Stomach (tissue), 9 donors: ENCODE data around the gene GAREM2. TPM values are rescaled to one million over a fixed set of nuclear protein-coding genes. Genes with fewer than 3 reads are reported as not detected.
A peak's percentile ranks its signal among the peaks of the same experiment; 100 is the strongest.

ENCODE experiments used
- DNase-seq, 2 donors: peaks; one replicate each; pipeline versions ENCODE4 v3.0.0 to v3.0.0-alpha.2; 2013 to 2019
- H3K27ac ChIP-seq, 5 donors: fragments of 200-600 bp in 4 of 5; sonication (generic) in 4 of 5; one replicate each; pipeline ENCODE4 v1.5.1; 2013 to 2019; ENCODE audit warnings: mild to moderate bottlenecking in 1 of 5, moderate library complexity in 1 of 5
- H3K27me3 ChIP-seq, 3 donors: fragments of 200-600 bp; sonication (generic); one replicate each; pipeline ENCODE4 v1.5.1; 2017 to 2019; ENCODE audit warnings: mixed run types in 1 of 3
- H3K36me3 ChIP-seq, 4 donors: fragments of 200-600 bp; sonication (generic); 1 replicate in 3 of 4; 2 replicates in 1 of 4; pipeline ENCODE4 v1.5.1; 2016 to 2019
- H3K4me1 ChIP-seq, 4 donors: fragments of 200-600 bp; sonication (generic); one replicate each; pipeline ENCODE4 v1.5.1; 2016 to 2019
- H3K4me3 ChIP-seq, 4 donors: fragments of 200-600 bp; sonication (generic) in 3 of 4; one replicate each; pipeline ENCODE4 v1.5.1; 2016 to 2019; ENCODE audit warnings: mild to moderate bottlenecking in 1 of 4
- H3K9me3 ChIP-seq, 4 donors: fragments of 200-600 bp; sonication (generic); one replicate each; pipeline ENCODE4 v1.5.1; 2016 to 2019
- CTCF ChIP-seq, 7 experiments: fragments of 450-650 bp in 4 of 7; fragments of 200-600 bp in 3 of 7; sonication (generic) in 3 of 7; IDR thresholded peaks; one replicate each; pipeline ENCODE4 v1.5.1; 2016 to 2019; ENCODE audit warnings: antibody characterized with exemption in 7 of 7, control low read depth in 2 of 7, mild to moderate bottlenecking in 1 of 7
- EP300 ChIP-seq: sonication (generic); formaldehyde crosslinking; IDR thresholded peaks from one replicate; pipeline ENCODE4 v1.6.1; 2017; ENCODE audit warnings: antibody characterized with exemption
- POLR2A ChIP-seq, 4 donors: fragments of 450-650 bp; IDR thresholded peaks; one replicate each; pipeline ENCODE4 v1.6.1; 2016; ENCODE audit warnings: antibody characterized with exemption in 4 of 4, control low read depth in 2 of 4, mild to moderate bottlenecking in 1 of 4, moderate library complexity in 1 of 4
- POLR2AphosphoS5 ChIP-seq, 3 donors: sonication (generic); formaldehyde crosslinking; IDR thresholded peaks; one replicate each; pipeline ENCODE4 v1.6.1; 2016; ENCODE audit warnings: antibody characterized with exemption in 3 of 3
- WGBS, 5 donors: extraction: QIAGEN DNeasy Blood & Tissue Kit in 3 of 5; methylation state at CpG; one replicate each; pipeline versions ENCODE4 v1.1.5 to v1.1.7; 2013 to 2018; 5-methylcytosine and 5-hydroxymethylcytosine counted together
- intact Hi-C: fragments of 100-400 bp; cut with DNase I; formaldehyde crosslinking; loops from one replicate; pipeline ENCODE4 v1.15.1; 2023; ENCODE audit warnings: low total_unique reads
- polyA plus RNA-seq, 3 donors: library from polyadenylated mRNA; stranded (reverse); fragments of 200-250 nt; gene quantifications; one replicate each; pipeline ENCODE4 v1.2.3, GENCODE V29; 2013
- total RNA-seq, 5 donors: library from RNA; depleted of rRNA; stranded (reverse); fragments of >200 nt; gene quantifications; one replicate each; pipeline versions ENCODE4 v1.1.0 to v1.2.3, GENCODE V29; 2014 to 2016
- donor health status: healthy with polysubstance abuse.
- donor health status: Bipolar disorder and iron deficiency.
- donor health status: healthy.

GAREM2 gene
- total and polyA plus RNA-seq, 8 donors, result under 0.01 to 2.3 (median 1.2) TPM; not detected in 2

GRCh38 chr2:26130763-26131162, 42.1 kb upstream of the GAREM2 start:
- WGBS, 5 donors, result 77 to 84% (median 81%) methylated on average over 3 of the region's 3 CpGs
- Histone ChIP-seq H3K4me1 (peaks cover 0 to 13% (median 5%) of the 10 kb centered on the region in 4 donors), H3K27me3 (no peaks in the 10 kb centered on the region), H3K4me3 (no peak overlapping the region), H3K9me3 (no peaks in the 10 kb centered on the region), H3K36me3 (peaks cover 16 to 74% (median 53%) of the 10 kb centered on the region in 4 donors), H3K27ac (no peak overlapping the region)
- intact Hi-C loops, result no loop called here
- TF ChIP-seq CTCF (IDR thresholded peaks at IDR 0.05) (no peak), POLR2AphosphoS5 (IDR thresholded peaks at IDR 0.05) (no peak), EP300 (no peak), POLR2A (IDR thresholded peaks at IDR 0.05) (no peak)
- no peak for DNase-seq

GRCh38 chr2:26136451-26136850, 36.4 kb upstream of the GAREM2 start:
- no peak for DNase-seq
- peaks cover 0 to 4% (median 0%) of the 10 kb centered on the region in 4 donors for H3K4me1 ChIP-seq
- intact Hi-C loops, result no loop called here
- H3K27me3 ChIP-seq, result no peaks in the 10 kb centered on the region
- H3K27ac ChIP-seq, result no peak overlapping the region
- H3K9me3 ChIP-seq, result no peaks in the 10 kb centered on the region
- no peak overlapping the region for H3K4me3 ChIP-seq
- TF ChIP-seq POLR2A (IDR thresholded peaks at IDR 0.05) (no peak), EP300 (no peak), POLR2AphosphoS5 (IDR thresholded peaks at IDR 0.05) (no peak), CTCF (IDR thresholded peaks at IDR 0.05) (no peak)
- 65 to 78% (median 72%) methylated on average over 3 of the region's 3 CpGs for WGBS, 5 donors
- peaks cover 0 to 51% (median 38%) of the 10 kb centered on the region in 4 donors for H3K36me3 ChIP-seq

- TF ChIP-seq POLR2A (IDR thresholded peaks at IDR 0.05) (no peak), POLR2AphosphoS5 (IDR thresholded peaks at IDR 0.05) (no peak), CTCF (IDR thresholded peaks at IDR 0.05) (no peak), EP300 (no peak)
- intact Hi-C loops, result loop anchor here (10.0 kb wide), 1 partner anchor 185 kb away; no protein-coding TSS in a partner anchor
Measured at GRCh38 chr2:26139269-26140183, 33.4 kb upstream of the GAREM2 start.

GRCh38 chr2:26141145-26141769, 31.6 kb upstream of the GAREM2 start:
- Histone ChIP-seq H3K4me3 (no peak overlapping the region), H3K36me3 (peaks cover 0 to 10% (median 5%) of the 10 kb centered on the region in 4 donors), H3K9me3 (no peaks in the 10 kb centered on the region), H3K27me3 (no peaks in the 10 kb centered on the region), H3K4me1 (peaks cover 0 to 23% (median 5%) of the 10 kb centered on the region in 4 donors), H3K27ac (no peak overlapping the region)
- DNase-seq, result no peak
- intact Hi-C loops, result loop anchor here (10.0 kb wide), 1 partner anchor 186 kb away; no protein-coding TSS in a partner anchor
- TF ChIP-seq EP300, result no peak
- no peak for TF ChIP-seq POLR2A (IDR thresholded peaks at IDR 0.05)
- 92 to 96% (median 93%) methylated on average over 17 to 18 of the region's 18 CpGs for WGBS, 5 donors

More at GRCh38 chr2:26139269-26140183, 33.4 kb upstream of the GAREM2 start:
- Histone ChIP-seq H3K9me3 (no peaks in the 10 kb centered on the region), H3K4me3 (no peak overlapping the region), H3K4me1 (peaks cover 0 to 12% (median 5%) of the 10 kb centered on the region in 4 donors), H3K36me3 (peaks cover 0 to 26% (median 20%) of the 10 kb centered on the region in 4 donors), H3K27me3 (no peaks in the 10 kb centered on the region), H3K27ac (no peak overlapping the region)
- peak; percentile 45 to 48 for DNase-seq
- 45 to 59% (median 57%) methylated on average over 12 of the region's 12 CpGs for WGBS, 5 donors
